ENCODE results near the gene LCN6. TPM values are rescaled to one million over a fixed set of nuclear protein-coding genes. Genes with fewer than 3 reads are reported as not detected.

The LCN6 gene
- total and polyA plus RNA-seq, 2 of the 13 experiments (the other 11 are each of a cell fraction or from before 2014, with no cell fraction given) = not detected

DNA sequence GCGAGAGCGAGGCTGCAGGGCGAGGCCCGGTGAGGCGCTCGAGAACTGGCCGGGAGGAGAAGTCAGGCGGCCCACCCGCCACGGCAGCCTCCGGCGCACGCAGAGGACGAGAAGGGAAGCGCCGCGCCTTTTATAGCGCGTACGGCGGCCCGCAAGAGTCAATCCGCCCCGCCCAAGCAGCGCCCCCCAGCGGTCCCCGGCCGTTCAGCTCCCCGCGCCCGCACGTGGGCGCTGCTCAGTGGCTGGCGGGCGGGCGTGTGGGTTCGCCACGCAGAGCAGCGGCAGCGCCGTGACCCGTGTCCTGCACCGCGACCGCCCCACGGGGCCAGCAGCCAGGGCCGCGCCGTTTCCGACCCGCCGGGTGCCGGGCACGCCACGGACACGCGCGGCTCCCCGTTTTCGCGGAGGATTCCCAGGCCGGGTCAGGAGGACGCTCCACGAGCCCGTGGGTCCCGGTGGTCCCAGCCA is 20.2 kb downstream of the LCN6 start:
- Histone ChIP-seq H3K36me3 (replicated peaks in 1 of 2; ENCODE audit: control insufficient read depth in 1 of 2, insufficient read depth in 2 of 2, low read length in 2 of 2) (peaks cover 10 to 20% of the 10 kb centered on the region in 2 experiments; a peak in 4 of 5 replicates), H4K20me1 (ENCODE audit: insufficient read depth, low read length) (peaks cover 46% of the 10 kb centered on the region), H3K4me2 (ENCODE audit: low read depth, low read length) (peak overlapping the region; percentile 97), H3K27me3 (ENCODE audit: control insufficient read depth in 1 of 2, insufficient read depth in 2 of 2, low read length in 2 of 2) (no peaks in the 10 kb centered on the region; a peak in 1 of 5 replicates), H3K4me1 (ENCODE audit: insufficient read depth, low read length) (peaks cover 56% of the 10 kb centered on the region), H3K4me3 (replicated peaks in 1 of 3; ENCODE audit: insufficient read depth in 1 of 3, low read depth in 2 of 3, low read length in 3 of 3) (peak overlapping the region; percentile 75 to 89 (median 89)), H3K9me3 (ENCODE audit: low read length) (no peaks in the 10 kb centered on the region), H3K79me2 (ENCODE audit: insufficient read depth, low read length) (peaks cover 31% of the 10 kb centered on the region), H3K27ac (ENCODE audit: extremely low read length, insufficient read depth, low read length) (peak overlapping the region; percentile 64), H2AFZ (ENCODE audit: low read length) (no peak overlapping the region), H3K9ac (ENCODE audit: insufficient read depth, low read depth, low read length) (peak overlapping the region; percentile 90)
- peak; percentile 67 for DNase-seq (ENCODE audit: low spot score)
- BruUV-seq (replicated peaks) = no TSS peak
- ChIA-PET CTCF (ENCODE audit: low intra/inter-chr PET ratio, low total read pairs) (no interaction called here), POLR2A (interaction anchor here (0.7 to 3.6 kb wide), 14 partner anchors 9 to 358 kb away, joined by 3 to 30 read pairs (median 4); partner anchors contain the start of gene LCN10)
- intact Hi-C loops (cut with micrococcal nuclease; ENCODE audit: unreplicated experiment) (no loop called here), in situ Hi-C loops (cut with HindIII; ENCODE audit: extremely low pct_ligation_motif_present, low pct_unique_long_range_greater_than_20kb) (no loop called here)
- ATAC-seq = peak; percentile 58
- 0% methylated on average over 7 of the region's 66 CpGs for WGBS (ENCODE audit: low lambda C conversion rate)
- no peak for FAIRE-seq
- TF ChIP-seq SOX6 (IDR thresholded peaks at IDR 0.05) (no peak), SOX6 (CRISPR knock-in tag; IDR thresholded peaks at IDR 0.05) (peak; percentile 64), THRA (CRISPR knock-in tag; IDR thresholded peaks at IDR 0.05; ENCODE audit: borderline replicate concordance) (peak; percentile 79), TBP (CRISPR knock-in tag; IDR thresholded peaks at IDR 0.05) (no peak), ZNF501 (CRISPR knock-in tag; IDR thresholded peaks at IDR 0.05) (no peak; the same call in 1 of the 2 replicates), ZNF136 (CRISPR knock-in tag; IDR thresholded peaks at IDR 0.05; ENCODE audit: low read depth) (no peak), TBL1XR1 (IDR thresholded peaks at IDR 0.05; ENCODE audit: borderline replicate concordance, low read length, partially characterized antibody) (peak; percentile 70), ZNF768 (CRISPR knock-in tag; IDR thresholded peaks at IDR 0.05) (peak; percentile 76; the same call in 1 of the 2 replicates), SOX5 (CRISPR knock-in tag; IDR thresholded peaks at IDR 0.05; ENCODE audit: borderline replicate concordance) (peak; percentile 62), ZSCAN9 (CRISPR knock-in tag; IDR thresholded peaks at IDR 0.05; ENCODE audit: borderline replicate concordance) (peak; percentile 79; the same call in 1 of the 2 replicates), ZNF251 (CRISPR knock-in tag; IDR thresholded peaks at IDR 0.05) (no peak), ZBTB39 (CRISPR knock-in tag; IDR thresholded peaks at IDR 0.05) (no peak), CENPX (CRISPR knock-in tag; IDR thresholded peaks at IDR 0.05) (no peak), ZNF788 (CRISPR knock-in tag; IDR thresholded peaks at IDR 0.05; ENCODE audit: borderline replicate concordance) (peak; percentile 69; the same call in 1 of the 2 replicates)
